ENCODE data around the gene CCDC91.
"Not testable (repeated sequence)": the region's sequence is repeated elsewhere in the genome, so short reads cannot be mapped to it uniquely, and the experiment has no call there.

Gene CCDC91

DNA sequence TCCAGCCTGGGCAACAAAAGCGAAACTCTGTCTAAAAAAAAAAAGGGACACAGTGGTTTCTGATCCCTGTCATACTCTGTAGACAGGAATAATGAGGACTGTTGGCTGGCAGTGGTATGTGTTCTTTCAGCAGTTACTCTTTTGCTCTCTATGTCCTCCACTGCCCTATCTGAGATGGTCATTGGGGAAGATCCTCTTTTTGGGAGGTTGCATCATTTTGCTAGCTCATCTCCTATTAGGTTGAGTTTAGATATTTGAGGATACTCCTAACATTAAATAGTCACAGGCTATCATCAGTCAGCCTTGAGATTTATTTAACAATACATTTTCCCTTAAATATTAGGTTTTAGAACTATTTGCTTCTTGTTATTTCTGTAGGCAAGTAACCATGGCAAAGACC lies 5.9 kb upstream of the CCDC91 start:
- DNase-seq (ENCODE audit: low read depth in 2 of 2), result no peak

GRCh38 chr12:28186500-28186899 lies 3.8 kb upstream of the CCDC91 start:
- no peak for DNase-seq (ENCODE audit: low read depth in 2 of 2)

GRCh38 chr12:28189784-28190320 lies 404 bp upstream of the CCDC91 start:
- no peak for DNase-seq (ENCODE audit: low read depth in 2 of 2)

DNA sequence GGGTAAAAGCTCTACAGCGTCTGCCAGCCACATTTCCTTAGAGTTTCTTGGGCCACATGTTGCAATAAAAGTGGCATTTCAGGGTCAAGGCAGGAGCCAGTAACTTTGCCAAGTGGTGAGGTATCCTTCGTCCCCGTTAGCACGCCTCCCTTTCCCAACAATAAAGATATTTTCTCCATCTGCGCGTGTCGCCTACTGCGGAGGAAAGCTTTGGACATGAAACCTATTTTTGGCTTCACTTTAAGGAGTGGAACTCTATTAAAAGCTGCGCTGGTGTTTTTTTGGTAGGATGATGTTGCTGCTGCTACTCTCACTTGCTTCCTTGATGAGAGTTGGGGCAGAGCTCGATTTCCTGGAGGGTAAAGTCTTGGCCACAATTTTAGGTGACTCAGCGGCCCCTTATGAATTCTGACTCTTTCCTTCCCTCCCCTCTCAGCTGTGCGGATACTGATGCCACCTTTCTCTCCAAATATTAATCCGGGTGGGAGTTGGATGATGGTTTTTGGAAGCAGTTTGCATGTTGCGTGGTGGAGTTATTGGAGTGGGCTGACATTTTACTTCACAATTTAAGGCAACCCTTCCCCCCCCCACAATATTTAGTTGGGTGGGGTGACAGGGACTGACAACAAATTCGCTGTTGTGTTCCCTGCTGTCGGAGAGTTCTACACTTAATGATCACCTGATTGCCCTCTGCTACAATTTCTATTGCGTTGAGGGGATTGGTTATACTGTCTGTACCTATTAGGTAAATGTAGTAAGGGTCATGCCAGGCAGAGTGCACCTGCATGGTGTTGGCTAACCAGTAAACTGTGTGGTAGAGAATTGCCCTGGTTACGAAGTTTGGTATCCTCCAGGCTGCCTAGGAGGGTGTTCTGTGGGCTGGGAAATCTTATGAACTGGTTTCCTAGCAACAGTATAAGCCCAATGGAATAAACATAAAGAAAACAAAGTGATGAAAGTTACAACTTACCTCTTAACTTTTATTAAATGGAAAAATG lies 1.1 kb downstream of the CCDC91 start:
- DNase-seq (ENCODE audit: low read depth in 2 of 2), result peak in 1 of 2 experiments; percentile 6

DNA sequence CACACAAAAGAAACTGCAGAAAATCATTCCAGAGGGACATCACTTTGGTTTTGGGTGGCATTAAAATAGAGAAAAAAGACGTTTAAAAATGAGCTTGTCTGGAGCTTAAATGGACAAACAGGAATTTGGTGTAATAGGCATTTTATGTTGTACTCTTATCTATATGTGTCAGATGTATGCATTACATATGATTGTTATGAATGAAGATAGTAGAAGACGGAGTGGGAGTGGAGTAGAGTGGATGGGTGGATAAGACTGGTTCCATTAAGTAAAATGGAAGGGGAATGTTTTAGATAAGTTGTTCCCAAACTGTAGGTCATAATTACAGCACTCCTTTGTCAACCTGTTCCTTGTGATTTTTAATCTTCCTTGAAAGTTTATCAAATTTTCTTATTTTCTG lies 1.9 kb downstream of the CCDC91 start:
- no peak for DNase-seq (ENCODE audit: low read depth in 2 of 2)

- DNase-seq (ENCODE audit: low read depth in 2 of 2), result not testable (repeated sequence)
Measured at GRCh38 chr12:28194621-28195020, 4.4 kb downstream of the CCDC91 start.

GRCh38 chr12:28201136-28201535 lies 10.9 kb downstream of the CCDC91 start:
- not testable (repeated sequence) for DNase-seq (ENCODE audit: low read depth in 2 of 2)

- DNase-seq (ENCODE audit: low read depth in 2 of 2), result no peak
Measured at GRCh38 chr12:28202374-28203130, 12.3 kb downstream of the CCDC91 start.

DNA sequence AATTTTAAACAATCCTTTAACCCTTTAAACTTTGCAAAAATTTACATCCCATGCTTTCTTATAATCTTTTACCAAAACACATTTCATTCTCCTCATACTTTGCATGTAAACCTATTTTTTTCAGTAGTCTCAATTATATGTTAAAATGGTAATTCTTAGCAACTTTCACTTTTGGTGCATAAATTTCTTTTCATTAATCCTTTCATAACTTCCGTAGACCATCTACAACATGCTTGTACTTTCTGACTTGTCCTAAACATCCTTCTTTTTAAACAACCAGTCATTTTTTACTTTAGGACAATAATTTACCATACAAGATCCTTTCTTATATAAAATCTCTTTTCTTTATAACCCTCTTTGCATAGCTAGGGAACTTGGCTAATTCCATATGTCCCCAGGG lies 19.5 kb downstream of the CCDC91 start:
- DNase-seq (ENCODE audit: low read depth in 2 of 2), result peak in 1 of 2 experiments; percentile 1

- DNase-seq (ENCODE audit: low read depth in 2 of 2), result no peak
Measured at GRCh38 chr12:28212182-28212581, 21.9 kb downstream of the CCDC91 start.

DNA sequence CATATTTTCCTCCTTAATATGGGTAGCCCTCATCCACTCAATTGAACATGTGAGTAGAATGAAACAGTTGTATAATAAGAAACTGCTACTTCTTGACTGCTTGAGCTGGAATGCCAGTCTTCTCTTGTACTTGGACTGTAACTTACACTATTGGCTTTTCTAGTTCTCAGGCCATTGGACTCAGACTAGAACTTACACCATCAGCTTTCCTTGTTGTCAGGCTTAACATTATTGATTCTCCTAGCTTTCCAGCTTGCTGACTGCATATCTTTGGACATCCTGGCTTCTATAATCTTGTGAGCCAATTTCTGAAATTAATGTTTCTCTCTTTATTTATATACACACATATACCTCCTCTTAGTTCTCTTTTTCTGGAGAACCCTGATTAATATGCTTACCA lies 24.8 kb downstream of the CCDC91 start:
- no peak for DNase-seq (ENCODE audit: low read depth in 2 of 2)

DNA sequence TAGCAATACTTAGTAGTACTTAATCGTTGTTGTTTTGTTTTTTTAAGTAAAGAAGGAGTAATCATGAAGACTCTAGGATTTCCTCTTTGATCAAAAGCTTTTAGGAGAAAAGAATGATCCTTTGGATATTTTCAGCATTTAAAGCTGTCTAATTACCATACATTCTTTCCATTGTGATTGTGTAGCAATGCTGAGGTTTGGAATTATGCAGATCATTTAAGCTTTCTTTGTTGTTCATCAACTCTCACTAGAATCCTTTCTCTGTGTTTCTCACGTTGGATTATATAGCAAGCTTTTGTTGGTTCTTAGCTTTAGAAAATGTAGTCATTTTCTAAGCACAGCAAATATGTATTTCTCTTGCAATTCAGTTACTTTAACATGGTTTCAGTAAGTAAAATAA lies 25.8 kb downstream of the CCDC91 start:
- no peak for DNase-seq (ENCODE audit: low read depth in 2 of 2)

- no peak for DNase-seq (ENCODE audit: low read depth in 2 of 2)
Measured at GRCh38 chr12:28217805-28218204, 27.5 kb downstream of the CCDC91 start.

- no peak for DNase-seq (ENCODE audit: low read depth in 2 of 2)
Measured at GRCh38 chr12:28218875-28219274, 28.6 kb downstream of the CCDC91 start.

GRCh38 chr12:28219827-28220226 lies 29.6 kb downstream of the CCDC91 start:
- DNase-seq (ENCODE audit: low read depth in 2 of 2), result no peak

GRCh38 chr12:28222081-28222700 lies 31.9 kb downstream of the CCDC91 start:
- no peak for DNase-seq (ENCODE audit: low read depth in 2 of 2)

- no peak for DNase-seq (ENCODE audit: low read depth in 2 of 2)
Measured at GRCh38 chr12:28223025-28223554, 32.8 kb downstream of the CCDC91 start.

DNA sequence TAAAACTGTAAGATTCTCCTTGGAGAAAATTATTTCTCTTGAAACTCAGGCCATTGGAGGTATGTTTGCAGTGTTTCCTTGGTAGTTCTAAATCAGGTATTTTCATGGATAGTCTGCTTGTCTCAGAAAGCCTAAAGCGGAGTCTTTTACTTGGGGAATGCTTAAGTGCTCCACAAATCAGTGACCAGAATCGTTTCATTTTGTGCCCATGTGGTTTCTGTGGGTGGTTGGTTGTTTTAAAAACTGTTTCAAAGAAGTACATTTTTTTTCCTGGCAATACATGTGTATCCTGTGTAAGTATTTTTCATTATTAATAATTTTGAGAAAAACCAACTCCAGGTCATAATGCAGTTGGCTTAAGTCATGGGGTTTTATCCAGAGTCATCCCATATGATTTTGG lies 33.6 kb downstream of the CCDC91 start:
- no peak for DNase-seq (ENCODE audit: low read depth in 2 of 2)

DNA sequence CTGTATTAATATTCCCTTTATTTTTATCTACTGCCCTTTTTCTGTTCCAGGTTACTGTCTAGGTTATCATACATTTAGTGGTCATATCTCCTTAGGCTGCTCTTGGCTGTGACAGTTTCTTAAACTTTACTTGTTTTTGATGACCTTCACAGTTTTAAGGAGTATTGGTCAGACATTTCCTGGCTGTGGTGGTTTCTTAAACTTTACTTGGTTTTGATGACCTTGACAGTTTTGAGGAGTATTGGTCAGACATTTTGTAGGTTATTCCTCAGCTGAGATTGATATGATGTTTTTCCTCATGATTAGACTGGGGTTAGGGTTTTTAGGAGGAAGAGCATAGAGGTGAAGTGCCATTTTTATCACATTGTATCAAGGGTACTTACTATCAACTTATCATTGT lies 36.4 kb downstream of the CCDC91 start:
- no peak for DNase-seq (ENCODE audit: low read depth in 2 of 2)

- DNase-seq (ENCODE audit: low read depth in 2 of 2), result no peak
Measured at GRCh38 chr12:28227251-28227650, 37.0 kb downstream of the CCDC91 start.

- no peak for DNase-seq (ENCODE audit: low read depth in 2 of 2)
Measured at GRCh38 chr12:28231248-28231647, 41.0 kb downstream of the CCDC91 start.
